G401.6 (cell line): Measurements from ENCODE around the gene ZBTB2.
"Not testable (repeated sequence)": the region's sequence is repeated elsewhere in the genome, so short reads cannot be mapped to it uniquely, and the experiment has no call there.

ENCODE experiments used
- FAIRE-seq: peaks from 2 replicates; lab custom pipeline; 2012; peaks lifted over from hg19 to GRCh38; lab: Jason Lieb, UNC

ZBTB2 gene

DNA sequence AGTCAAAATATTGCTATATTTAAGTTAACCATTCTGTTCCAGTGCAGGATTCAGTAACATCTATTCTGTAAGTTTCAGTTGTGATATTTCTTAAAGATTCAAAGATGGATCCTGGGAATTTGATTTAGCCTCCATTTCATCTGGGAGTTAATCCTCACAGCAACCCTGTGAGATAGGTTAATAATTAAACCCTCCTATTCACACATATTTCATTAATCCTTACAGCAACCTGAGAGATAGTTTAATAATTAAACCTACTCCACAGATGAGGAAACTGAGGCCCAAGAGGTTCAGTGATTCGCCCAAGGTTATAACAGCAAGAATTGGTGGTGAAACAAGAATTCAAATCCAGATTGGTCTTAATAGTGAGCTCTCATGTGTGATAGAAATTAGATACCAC lies 10.9 kb upstream of the ZBTB2 start:
- no peak for FAIRE-seq

- FAIRE-seq, result no peak
Observed at GRCh38 chr6:151400473-151400872, 9.1 kb upstream of the ZBTB2 start.

DNA sequence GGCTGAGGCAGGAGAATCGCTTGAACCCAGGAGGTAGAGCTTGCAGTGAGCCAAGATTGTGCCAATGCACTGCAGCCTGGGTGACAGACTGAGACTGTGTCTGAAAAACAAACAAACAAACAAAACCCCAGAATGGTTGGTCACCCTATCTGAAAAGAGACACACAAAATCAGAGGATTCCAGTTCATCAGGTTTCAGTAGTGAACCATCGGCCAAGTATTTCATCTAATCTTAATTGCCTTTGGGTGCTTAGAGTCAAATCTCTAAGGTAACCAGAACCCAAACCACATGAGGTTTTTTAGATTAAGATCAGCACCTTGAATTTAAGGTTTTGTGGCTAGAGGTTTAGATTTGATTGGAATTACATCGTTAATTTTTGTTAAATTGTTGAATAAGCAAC lies 8.3 kb upstream of the ZBTB2 start:
- no peak for FAIRE-seq

- no peak for FAIRE-seq
Observed at GRCh38 chr6:151393410-151393809, 2.1 kb upstream of the ZBTB2 start.

DNA sequence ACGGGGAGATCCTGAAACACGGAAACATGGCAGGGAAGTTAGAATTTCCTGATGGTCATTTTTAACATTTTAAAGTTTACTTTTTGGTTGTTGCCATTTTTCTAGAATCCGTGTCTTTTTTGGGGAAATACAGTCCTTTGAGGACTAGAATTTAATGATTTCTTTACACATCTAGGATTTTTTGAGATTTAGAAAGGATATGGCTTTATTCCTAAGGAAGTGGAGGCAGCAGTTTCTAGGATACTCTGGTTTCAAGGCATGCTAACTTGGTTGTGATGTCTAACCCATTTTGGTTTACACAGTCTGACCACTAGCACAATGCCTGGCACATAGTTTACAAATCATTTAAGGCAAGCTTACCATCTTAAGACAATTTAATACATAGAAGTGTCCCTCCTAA lies 1.1 kb upstream of the ZBTB2 start:
- no peak for FAIRE-seq

- FAIRE-seq, result no peak
Observed at GRCh38 chr6:151390851-151391470, 398 bp downstream of the ZBTB2 start.

GRCh38 chr6:151390276-151390850 lies 996 bp downstream of the ZBTB2 start:
- FAIRE-seq, result no peak

DNA sequence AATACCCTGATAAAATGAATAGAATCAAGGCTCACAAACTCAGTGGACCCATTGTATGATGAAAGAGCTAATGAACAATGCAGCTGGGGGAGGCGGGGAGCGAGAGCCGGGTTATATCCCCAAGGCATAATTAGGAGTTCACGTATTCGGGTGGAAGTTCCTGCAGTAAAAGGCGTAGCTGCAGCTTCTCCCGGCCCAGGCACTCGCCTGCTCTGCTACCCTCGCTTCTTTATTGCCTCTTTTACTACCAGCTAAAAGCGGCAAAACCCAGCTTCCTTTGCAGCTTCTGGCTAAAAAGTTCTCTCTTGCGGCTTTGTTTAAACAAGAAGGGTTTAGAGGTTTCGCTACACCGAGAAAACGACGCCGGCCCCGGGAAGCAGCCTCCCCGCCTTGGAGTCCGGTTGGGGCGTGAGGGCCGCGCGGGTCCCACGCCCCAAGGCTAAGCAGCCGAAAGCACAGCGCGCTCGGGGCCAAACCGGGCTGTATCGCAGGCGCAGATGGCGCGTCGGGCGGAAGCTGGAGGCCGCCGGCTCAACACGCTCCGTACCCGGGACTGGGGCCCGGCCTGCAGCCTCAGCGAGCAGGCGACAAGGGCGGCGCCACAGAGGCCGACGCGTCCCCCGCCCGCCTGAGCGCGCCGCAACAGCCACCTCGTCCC lies 1.6 kb downstream of the ZBTB2 start:
- FAIRE-seq, result no peak

DNA sequence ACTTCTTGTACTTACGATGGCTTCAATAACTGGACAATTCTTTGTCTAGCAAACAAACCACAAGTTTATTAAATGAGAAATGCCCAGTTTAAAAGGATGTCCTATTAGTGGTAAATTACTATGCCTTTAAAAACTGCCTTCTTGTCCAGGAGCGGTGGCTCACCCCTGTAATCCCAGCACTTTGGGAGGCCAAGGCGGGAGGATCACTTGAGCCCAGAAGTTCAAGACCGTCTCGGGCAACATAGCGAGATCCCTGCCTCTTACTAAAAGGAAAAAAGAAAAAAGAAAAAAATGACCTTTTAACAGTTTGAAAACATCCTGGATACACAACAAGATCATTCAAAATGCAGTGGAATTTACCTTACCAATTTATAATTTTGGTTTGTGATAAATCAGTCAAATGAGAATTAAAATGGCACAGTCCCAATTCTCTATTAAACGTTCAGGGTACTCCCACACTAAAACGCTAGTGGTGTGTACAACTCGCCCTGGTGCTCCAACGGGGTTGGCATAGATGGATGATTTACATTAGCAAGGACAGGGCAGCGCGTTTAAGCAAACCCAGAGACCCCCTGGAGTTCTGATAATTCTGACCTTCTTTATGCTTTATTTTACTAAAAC lies 2.3 kb downstream of the ZBTB2 start:
- FAIRE-seq, result no peak

DNA sequence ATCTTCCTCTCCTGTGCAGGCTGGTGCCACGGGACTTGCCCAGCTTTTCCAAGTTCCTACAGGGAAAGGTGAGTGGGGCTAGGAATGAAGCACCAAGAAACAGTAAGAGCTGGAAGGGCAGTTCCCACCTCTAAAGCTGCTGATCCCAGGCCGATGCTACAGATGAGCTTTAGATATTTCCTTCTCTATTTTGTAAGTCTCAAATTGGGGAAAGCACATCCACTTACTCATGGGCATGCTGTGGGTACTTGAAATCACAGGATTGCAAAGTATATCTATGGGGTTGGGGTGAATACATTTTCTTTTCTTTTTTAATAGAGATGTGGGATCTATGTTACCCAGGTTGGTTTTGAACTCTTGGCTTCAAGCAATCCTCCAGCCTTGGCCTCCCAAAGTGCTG lies 3.1 kb downstream of the ZBTB2 start:
- no peak for FAIRE-seq

- FAIRE-seq, result peak; percentile 44
Observed at GRCh38 chr6:151387175-151387970, 4.0 kb downstream of the ZBTB2 start.

GRCh38 chr6:151385177-151385576 lies 6.2 kb downstream of the ZBTB2 start:
- no peak for FAIRE-seq

DNA sequence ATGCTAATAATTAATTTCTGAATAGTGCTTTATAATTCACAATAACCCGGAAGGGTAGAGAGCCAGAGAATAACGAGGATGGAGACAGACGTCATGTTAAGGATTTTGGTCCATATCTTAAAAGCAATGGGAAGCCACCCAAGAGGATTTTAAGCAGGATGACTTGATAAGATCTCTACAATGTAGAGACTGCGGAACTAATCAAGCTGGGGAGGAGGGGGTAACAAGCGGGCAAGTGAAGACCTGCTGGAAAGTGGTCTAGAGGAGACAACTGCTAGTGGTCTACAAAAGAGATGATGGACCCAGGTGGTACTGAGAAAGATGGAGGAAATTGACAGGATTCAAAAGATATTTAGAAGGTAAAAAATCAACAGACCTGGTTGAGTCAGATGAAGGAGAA lies 7.2 kb downstream of the ZBTB2 start:
- FAIRE-seq, result no peak

DNA sequence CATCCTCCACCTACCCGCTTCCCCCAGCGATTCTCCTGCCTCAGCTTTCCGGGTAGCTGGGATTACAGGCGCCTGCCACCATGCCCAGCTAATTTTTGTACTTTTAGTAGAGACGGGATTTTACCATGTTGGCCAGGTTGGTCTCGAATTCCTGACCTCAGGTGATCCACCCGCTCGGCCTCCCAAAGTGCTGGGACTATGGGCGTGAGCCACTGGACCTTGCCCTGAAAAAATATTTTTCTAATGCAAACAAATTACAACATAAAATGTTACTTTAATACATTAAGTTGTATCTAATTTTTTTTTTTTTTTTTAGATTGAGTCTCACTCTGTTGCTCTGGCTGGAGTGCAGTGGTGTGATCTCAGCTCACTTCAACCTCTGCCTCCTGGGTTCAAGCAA lies 8.7 kb downstream of the ZBTB2 start:
- FAIRE-seq, result not testable (repeated sequence)

GRCh38 chr6:151381722-151382121 lies 9.6 kb downstream of the ZBTB2 start:
- no peak for FAIRE-seq

GRCh38 chr6:151380848-151381205 lies 10.5 kb downstream of the ZBTB2 start:
- FAIRE-seq, result no peak

DNA sequence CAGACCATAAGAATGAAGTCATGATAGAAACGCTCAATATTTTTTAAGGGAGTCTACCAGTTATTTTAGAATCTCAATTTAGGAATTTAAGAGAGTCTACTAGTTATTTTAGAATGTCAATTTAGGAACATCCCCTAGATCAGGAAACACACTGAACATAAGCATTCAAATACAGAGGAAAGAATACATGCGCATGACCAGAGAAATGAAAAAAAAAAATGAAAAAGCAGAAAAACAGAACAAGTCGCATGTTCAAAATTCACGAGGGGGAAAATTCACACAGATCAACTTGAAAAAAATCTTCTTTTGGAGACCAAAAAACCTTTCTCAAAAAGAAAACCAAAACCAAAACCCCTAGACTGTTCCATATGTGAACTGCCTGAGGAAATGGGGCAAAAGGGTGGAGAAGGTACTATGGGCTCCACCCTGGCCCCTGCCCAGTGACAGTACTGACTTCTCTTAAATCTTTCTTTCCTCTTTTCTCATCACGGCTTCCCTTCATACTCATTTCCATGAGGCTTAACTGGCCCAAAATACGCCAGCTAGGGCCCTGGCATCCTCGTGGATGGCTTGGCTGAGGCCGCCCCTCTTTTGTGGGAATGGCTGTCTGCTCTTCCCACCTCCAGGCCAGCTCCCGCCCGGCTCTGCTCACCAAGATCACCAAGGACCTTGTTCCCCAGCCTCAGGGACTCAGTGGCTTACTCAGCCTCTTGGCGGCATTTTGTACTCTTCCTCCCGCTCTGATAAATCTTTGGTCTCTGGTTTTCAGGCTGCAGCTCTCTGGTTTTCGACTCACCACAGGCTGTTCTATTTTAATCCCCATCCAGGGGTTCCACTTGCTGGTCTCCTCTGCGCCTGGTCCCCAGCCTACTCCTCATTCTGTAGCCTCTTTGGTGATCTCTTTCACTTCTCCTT lies 11.2 kb downstream of the ZBTB2 start:
- FAIRE-seq, result no peak

DNA sequence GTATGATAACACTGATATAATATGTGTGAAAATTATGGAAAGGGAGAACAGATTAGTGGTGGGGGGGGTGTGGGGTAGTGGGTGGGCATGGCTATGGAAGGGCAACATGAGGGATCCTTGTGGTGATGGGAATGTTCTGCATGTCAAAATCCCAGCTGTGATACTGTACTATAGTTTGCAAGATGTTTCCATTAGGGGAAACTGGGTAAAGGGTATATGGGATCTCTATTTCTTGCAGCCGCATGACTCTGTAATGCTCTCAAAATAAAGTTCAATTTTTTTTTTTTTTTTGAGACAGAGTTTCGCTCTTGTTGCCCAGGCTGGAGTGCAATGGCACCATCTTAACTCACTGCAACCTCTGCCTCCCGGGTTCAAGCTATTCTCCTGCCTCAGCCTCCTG lies 14.3 kb downstream of the ZBTB2 start:
- FAIRE-seq, result no peak

- no peak for FAIRE-seq
Observed at GRCh38 chr6:151376440-151376839, 14.9 kb downstream of the ZBTB2 start.

- no peak for FAIRE-seq
Observed at GRCh38 chr6:151375833-151376232, 15.5 kb downstream of the ZBTB2 start.

GRCh38 chr6:151374036-151374683 lies 17.2 kb downstream of the ZBTB2 start:
- FAIRE-seq, result no peak
